GM21526 (cell line): ENCODE measurements around the gene H2BK1.

Experiments used
- ATAC-seq: cut with Tn5 transposase; IDR thresholded peaks from one replicate; pipeline ENCODE4 v1.9.1; 2021; ENCODE audit warnings: moderate library complexity; ENCODE audit not compliant: unreplicated experiment, low FRiP score

The H2BK1 gene

GRCh38 chr7:151245360-151246101 is 35.2 kb upstream of the H2BK1 start:
- no peak for ATAC-seq

- ATAC-seq = no peak
Observed at GRCh38 chr7:151244841-151245346, 34.6 kb upstream of the H2BK1 start.

GRCh38 chr7:151244196-151244840 is 34.0 kb upstream of the H2BK1 start:
- ATAC-seq = no peak

GRCh38 chr7:151243408-151244195 is 33.3 kb upstream of the H2BK1 start:
- no peak for ATAC-seq

GRCh38 chr7:151243045-151243349 is 32.7 kb upstream of the H2BK1 start:
- no peak for ATAC-seq

- ATAC-seq = no peak
Observed at GRCh38 chr7:151242159-151243044, 32.1 kb upstream of the H2BK1 start.

- ATAC-seq = no peak
Observed at GRCh38 chr7:151241755-151242096, 31.4 kb upstream of the H2BK1 start.

- no peak for ATAC-seq
Observed at GRCh38 chr7:151240942-151241754, 30.9 kb upstream of the H2BK1 start.

GRCh38 chr7:151240536-151240935 is 30.2 kb upstream of the H2BK1 start:
- ATAC-seq = no peak

GRCh38 chr7:151239837-151240459 is 29.7 kb upstream of the H2BK1 start:
- no peak for ATAC-seq

- no peak for ATAC-seq
Observed at GRCh38 chr7:151238924-151239836, 28.9 kb upstream of the H2BK1 start.

- no peak for ATAC-seq
Observed at GRCh38 chr7:151238190-151238810, 28.0 kb upstream of the H2BK1 start.

GRCh38 chr7:151237244-151238189 is 27.2 kb upstream of the H2BK1 start:
- ATAC-seq = no peak

GRCh38 chr7:151236406-151236805 is 26.1 kb upstream of the H2BK1 start:
- no peak for ATAC-seq

GRCh38 chr7:151235091-151235787 is 25.0 kb upstream of the H2BK1 start:
- no peak for ATAC-seq

GRCh38 chr7:151233804-151234203 is 23.5 kb upstream of the H2BK1 start:
- ATAC-seq = no peak
